GM21526 (cell line): ENCODE data around the gene HOXA6.

Experiments
- ATAC-seq: cut with Tn5 transposase; IDR thresholded peaks from one replicate; pipeline ENCODE4 v1.9.1; 2021; ENCODE audit warnings: moderate library complexity; ENCODE audit not compliant: unreplicated experiment, low FRiP score

Gene HOXA6

DNA sequence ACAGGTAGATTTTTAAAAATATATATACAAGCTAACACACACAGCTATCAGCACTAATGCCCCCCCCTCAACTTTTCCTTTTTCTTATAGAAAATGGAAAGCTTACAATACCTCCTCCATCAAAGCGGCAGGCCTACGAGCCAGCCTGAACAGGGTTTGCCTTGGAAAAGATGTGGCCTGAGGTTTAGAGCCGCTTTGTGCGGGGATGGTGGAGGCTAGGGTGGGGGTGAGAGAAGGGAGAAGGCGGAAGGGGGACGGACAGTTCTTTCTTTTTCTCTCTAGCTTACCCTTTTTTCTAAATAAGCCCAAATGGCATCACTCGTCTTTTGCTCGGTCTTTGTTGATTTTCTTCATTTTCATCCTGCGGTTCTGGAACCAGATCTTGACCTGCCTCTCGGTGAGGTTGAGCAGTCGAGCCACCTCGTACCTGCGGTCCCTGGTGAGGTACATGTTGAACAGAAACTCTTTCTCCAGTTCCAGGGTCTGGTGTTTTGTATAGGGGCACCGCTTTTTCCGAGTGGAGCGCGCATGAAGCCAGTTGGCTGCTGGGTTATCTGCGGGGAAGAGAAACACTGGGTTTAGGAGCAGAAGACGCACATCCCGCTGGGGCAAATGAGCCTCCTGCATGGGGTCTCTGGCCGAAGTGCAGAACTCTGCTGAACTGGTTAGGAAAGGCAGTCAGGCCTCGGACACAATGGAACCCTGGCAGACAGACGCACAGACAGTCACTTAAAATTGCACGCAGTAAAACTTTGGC is 15.9 kb upstream of the HOXA6 start:
- ATAC-seq = no peak

DNA sequence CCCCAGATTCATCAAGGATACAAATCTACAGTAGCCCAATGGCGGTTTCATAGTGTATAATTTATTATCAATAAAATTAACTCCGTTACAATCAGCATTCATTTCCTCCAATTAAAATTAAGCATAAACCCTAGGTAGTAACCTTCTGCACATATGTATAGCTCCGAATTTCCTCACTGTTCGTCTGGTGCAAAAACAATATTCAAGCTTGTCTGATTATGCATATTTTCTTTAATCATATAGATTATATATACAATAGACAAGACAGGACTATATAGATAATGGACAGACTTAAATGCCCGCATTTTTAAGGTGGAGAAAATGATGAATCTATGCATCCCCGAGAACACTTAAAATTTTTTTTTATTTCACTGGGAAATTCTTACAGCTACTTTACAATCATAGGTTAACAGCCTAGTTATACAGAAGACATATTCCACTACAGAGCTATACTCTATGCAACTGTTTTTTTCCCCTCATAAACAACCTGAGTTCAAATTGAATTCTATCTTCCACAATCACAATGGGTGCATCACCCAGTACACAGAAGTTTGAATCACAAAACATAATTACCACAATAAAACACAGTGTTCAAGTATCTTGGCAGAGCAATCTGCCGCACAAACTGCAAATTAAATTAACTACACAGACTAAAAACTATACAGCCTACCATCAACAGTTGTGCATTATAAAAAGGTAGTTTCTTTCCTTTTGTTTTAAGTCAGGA is 15.2 kb upstream of the HOXA6 start:
- ATAC-seq = no peak

DNA sequence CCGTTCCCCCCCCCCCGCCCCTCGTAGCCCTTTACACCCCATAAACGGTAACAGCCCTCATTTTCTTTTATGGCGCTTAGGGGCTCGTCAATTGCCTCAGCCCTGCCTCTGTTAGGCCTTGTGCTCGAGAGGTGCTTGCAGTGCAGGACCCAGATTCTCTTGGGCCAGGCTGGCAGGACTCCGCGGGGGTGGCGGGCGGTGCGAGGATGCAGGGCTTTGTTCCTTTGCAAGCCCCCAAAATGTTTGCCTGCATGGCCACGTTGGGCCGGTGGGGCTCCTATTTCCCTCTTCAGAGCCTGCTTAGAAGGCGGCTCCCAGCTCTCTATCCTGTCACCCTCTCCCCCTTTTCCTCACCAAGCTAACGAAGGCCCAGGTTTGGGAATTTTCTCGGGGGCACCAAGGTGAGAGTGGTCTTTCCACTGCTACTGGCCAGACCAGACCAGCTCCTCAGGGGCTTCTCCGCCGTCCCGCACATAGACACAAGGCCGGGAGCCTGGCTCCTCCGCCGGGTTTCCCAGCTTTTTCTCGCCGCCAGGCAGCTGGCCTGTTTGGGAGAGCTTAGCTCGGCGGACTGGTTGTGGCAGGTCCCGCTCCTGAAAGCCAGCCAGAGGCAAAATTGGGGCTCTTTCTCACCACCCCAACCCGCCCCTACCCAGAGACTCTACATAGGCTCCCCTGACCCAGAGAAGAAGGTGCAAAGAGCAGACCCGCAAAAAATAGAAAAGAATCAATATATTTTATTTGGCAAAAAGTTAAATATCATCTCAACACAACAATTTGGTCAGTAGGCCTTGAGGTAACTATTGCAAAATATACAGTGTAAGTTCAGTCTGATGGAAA is 14.4 kb upstream of the HOXA6 start:
- no peak for ATAC-seq

DNA sequence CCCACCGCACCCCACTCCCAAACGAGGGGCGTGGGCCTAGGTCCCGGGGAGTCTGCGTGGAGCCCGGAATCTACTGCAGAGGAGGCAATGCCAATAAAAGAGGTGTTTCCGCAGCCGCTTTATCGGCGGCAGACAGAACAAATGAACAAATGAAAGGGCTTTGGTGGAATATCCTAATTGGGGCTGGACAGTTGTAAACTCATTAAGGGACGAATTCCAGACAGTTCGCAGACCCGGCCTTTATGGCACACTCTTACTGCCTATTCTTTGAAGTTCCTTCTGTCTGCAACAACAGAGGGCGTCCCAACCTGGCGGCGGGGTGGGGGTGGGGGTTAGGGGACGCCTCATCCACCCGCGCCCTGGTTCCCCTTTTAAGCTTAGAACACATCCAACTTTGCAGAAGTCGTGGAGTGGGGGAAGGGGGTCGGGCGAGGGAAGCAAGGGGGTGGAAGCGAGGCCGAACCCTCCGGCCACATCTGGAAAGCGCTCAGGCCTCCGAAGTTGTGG is 13.7 kb upstream of the HOXA6 start:
- no peak for ATAC-seq

- ATAC-seq = peak; percentile 68
Measured at GRCh38 chr7:27160546-27161213, 13.1 kb upstream of the HOXA6 start.

DNA sequence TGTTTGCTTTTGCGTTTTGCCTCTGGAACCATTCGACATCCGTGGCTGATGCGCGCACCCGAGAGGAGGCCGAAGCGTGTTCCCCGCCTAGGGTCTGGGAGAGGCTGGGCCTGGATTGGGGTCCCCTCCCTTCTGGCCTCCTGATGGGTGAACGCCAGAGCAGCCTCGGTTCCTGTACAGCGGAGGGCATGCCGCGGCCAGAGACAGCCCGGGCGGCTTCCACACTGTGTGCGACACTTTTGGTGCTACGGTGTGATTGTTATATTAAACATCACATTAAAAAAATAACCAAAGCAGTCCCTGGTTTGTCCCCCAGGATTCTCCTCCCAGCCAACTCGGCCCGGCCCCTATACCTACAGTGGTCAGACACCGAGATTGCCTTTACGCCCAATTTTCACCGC is 12.6 kb upstream of the HOXA6 start:
- ATAC-seq = no peak

- no peak for ATAC-seq
Measured at GRCh38 chr7:27159266-27160144, 11.9 kb upstream of the HOXA6 start.

- no peak for ATAC-seq
Measured at GRCh38 chr7:27158436-27159265, 11.1 kb upstream of the HOXA6 start.

- no peak for ATAC-seq
Measured at GRCh38 chr7:27157702-27158431, 10.3 kb upstream of the HOXA6 start.

DNA sequence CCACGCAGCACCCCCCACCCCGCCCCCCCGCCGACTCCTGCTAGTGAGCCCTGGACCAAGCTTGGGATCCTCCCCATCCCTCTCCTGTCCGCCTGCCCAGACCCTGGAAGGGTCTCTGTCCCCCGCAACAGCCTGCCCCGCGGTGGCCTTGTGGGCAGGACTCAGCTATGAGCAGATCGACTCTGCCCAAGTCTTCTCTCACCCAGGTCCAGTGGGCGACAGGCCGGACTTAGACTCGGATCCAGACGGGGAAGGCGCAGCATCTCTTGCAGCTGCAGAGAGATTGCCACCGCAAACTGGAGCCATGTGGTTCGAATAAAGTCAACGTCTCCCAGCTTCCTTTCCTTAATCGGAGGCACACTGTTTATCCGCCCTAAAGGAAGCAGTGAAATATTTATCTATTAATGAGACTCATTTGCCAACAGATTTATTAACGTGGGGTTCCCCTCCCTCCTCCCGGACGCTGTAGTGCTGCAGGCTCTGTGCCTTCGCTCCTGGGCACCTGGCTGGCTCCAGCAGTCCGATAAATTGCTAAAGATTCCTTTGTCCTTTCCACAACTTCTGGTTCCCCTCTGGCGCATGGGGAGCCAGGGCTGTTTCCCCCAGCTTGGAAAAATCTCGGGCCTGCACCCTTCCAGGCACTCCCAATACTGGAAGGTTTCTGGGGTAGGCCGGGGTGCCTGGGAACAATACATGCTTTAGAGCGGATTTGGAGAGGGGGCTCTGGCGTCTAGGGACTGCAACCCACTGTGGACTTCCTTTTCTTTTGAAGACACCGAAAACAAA is 9.5 kb upstream of the HOXA6 start:
- no peak for ATAC-seq

DNA sequence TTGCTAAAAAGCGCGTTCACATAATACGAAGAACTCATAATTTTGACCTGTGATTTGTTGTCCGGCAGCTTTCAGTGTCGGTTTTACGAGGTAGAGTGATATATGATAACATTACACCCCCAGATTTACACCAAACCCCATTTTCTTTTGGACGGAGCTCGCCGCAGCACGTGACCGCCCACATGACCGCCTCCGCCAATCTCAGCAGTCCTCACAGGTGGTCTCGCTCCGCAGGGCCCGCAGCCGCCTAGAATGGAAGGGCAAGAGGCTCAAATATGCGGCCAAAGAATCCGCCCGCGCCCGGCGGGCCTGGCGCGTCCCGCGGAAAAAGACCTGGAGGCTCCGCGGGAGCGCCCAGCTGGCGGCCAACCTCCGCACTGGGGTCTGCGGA is 8.9 kb upstream of the HOXA6 start, which contains the start of gene HOXA7:
HOXA7 (minus strand) TSS at position 168 of the 391 bp plus-strand sequence; CDS start at position 38, 130 bp downstream.
- no peak for ATAC-seq

DNA sequence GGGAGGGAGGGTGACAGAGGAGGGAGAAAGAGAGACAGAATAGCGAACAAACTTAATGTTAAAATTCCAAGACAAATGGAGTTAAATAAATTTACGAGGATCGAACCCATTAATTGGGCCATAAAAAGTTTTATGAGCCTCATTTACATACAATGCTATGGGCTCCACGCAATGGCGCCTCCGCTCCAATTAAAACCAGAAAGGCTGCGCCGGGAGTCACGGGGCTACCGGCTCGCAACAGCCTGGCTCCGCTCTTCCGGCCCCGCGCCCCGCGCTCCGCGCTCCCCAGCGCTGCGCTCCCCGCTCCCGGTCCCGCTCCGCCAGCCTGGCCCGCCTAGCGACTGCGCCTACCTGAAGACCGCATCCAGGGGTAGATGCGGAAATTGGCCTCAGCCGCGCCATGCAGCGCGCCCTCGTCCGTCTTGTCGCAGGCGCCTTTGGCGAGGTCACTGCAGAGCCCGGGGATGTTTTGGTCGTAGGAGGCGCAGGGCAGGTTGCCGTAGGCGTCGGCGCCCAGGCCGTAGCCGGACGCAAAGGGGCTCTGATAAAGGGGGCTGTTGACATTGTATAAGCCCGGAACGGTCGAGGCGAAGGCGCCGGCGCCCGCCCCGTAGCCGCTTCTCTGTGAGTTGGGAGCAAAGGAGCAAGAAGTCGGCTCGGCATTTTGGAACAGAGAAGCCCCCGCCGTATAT is 8.4 kb upstream of the HOXA6 start:
- ATAC-seq = no peak

GRCh38 chr7:27154901-27155815 is 7.6 kb upstream of the HOXA6 start:
- no peak for ATAC-seq

GRCh38 chr7:27154369-27154768 is 6.8 kb upstream of the HOXA6 start:
- no peak for ATAC-seq

GRCh38 chr7:27153526-27153925 is 6.0 kb upstream of the HOXA6 start:
- ATAC-seq = no peak
